ENCODE data around the gene ABTB2. TPM values are rescaled to one million over a fixed set of nuclear protein-coding genes. Genes with fewer than 3 reads are reported as not detected.
"Not testable (repeated sequence)": the region's sequence is repeated elsewhere in the genome, so short reads cannot be mapped to it uniquely, and the experiment has no call there.

The ABTB2 gene
- total RNA-seq (2014; rRNA removed; shearing (Covaris generic)): 0.09 and 0.53 TPM in 2 replicates

- DNase-seq (ENCODE audit: low read depth in 1 of 2, low spot score in 2 of 2): peak; percentile 87 to 97
- H3K4me1 ChIP-seq (replicated peaks): peaks cover 26% of the 10 kb centered on the region
- 0 out of 2 replicates have a peak, but pooled peaks cover 4% of the 10 kb centered on the region for H3K27me3 ChIP-seq (replicated peaks)
- H3K9me3 ChIP-seq (replicated peaks): no peaks in the 10 kb centered on the region
- H3K4me3 ChIP-seq: peak within 1 kb of the TSS; percentile 40
- H3K27ac ChIP-seq: no peak within 1 kb of the TSS
- H3K36me3 ChIP-seq: no peaks in the 10 kb centered on the region
Observed at GRCh38 chr11:34357701-34358257, at the start of gene ABTB2. TSS of gene ABTB2 (minus strand) at chr11:34358010.

- DNase-seq (ENCODE audit: low read depth in 1 of 2, low spot score in 2 of 2): no peak
- Histone ChIP-seq H3K27ac (no peak overlapping the region), H3K4me1 (replicated peaks) (peaks cover 6% of the 10 kb centered on the region), H3K9me3 (replicated peaks) (no peaks in the 10 kb centered on the region), H3K36me3 (no peaks in the 10 kb centered on the region), H3K27me3 (replicated peaks) (no peaks in the 10 kb centered on the region), H3K4me3 (no peak overlapping the region)
Observed at GRCh38 chr11:34407121-34407813, 49.5 kb upstream of the ABTB2 start.

GRCh38 chr11:34406413-34406812 is 48.6 kb upstream of the ABTB2 start:
- DNase-seq (ENCODE audit: low read depth in 1 of 2, low spot score in 2 of 2): no peak
- Histone ChIP-seq H3K9me3 (replicated peaks) (no peaks in the 10 kb centered on the region), H3K27me3 (replicated peaks) (no peaks in the 10 kb centered on the region), H3K36me3 (no peaks in the 10 kb centered on the region), H3K27ac (no peak overlapping the region), H3K4me3 (no peak overlapping the region), H3K4me1 (replicated peaks) (peaks cover 6% of the 10 kb centered on the region)

- H3K36me3 ChIP-seq: no peaks in the 10 kb centered on the region
- H3K27ac ChIP-seq: no peak overlapping the region
- no peak overlapping the region for H3K4me3 ChIP-seq
- no peaks in the 10 kb centered on the region for H3K27me3 ChIP-seq (replicated peaks)
- H3K4me1 ChIP-seq (replicated peaks): peaks cover 6% of the 10 kb centered on the region
- DNase-seq (ENCODE audit: low read depth in 1 of 2, low spot score in 2 of 2): no peak
- 0 out of 2 replicates have a peak, but pooled peaks cover 2% of the 10 kb centered on the region for H3K9me3 ChIP-seq (replicated peaks)
Observed at GRCh38 chr11:34405079-34405858, 47.5 kb upstream of the ABTB2 start.

- H3K27ac ChIP-seq: no peak overlapping the region
- no peaks in the 10 kb centered on the region for H3K27me3 ChIP-seq (replicated peaks)
- DNase-seq (ENCODE audit: low read depth in 1 of 2, low spot score in 2 of 2): no peak
- H3K4me3 ChIP-seq: no peak overlapping the region
- H3K4me1 ChIP-seq (replicated peaks): peaks cover 6% of the 10 kb centered on the region
- no peaks in the 10 kb centered on the region for H3K36me3 ChIP-seq
- H3K9me3 ChIP-seq (replicated peaks): 0 out of 2 replicates have a peak, but pooled peaks cover 6% of the 10 kb centered on the region
Observed at GRCh38 chr11:34404280-34404679, 46.5 kb upstream of the ABTB2 start.

- no peak for DNase-seq (ENCODE audit: low read depth in 1 of 2, low spot score in 2 of 2)
- no peaks in the 10 kb centered on the region for H3K27me3 ChIP-seq (replicated peaks)
Observed at GRCh38 chr11:34403431-34403830, 45.6 kb upstream of the ABTB2 start.

GRCh38 chr11:34397811-34398210 is 40.0 kb upstream of the ABTB2 start:
- 0 out of 2 replicates have a peak, but pooled peaks cover 11% of the 10 kb centered on the region for H3K9me3 ChIP-seq (replicated peaks)
- DNase-seq (ENCODE audit: low read depth in 1 of 2, low spot score in 2 of 2): no peak
- H3K27ac ChIP-seq: no peak overlapping the region
- H3K4me1 ChIP-seq (replicated peaks): peaks cover 14% of the 10 kb centered on the region
- no peak overlapping the region for H3K4me3 ChIP-seq
- H3K36me3 ChIP-seq: no peaks in the 10 kb centered on the region
- no peaks in the 10 kb centered on the region for H3K27me3 ChIP-seq (replicated peaks)

More at GRCh38 chr11:34403431-34403830, 45.6 kb upstream of the ABTB2 start:
- Histone ChIP-seq H3K4me1 (replicated peaks) (peaks cover 6% of the 10 kb centered on the region), H3K4me3 (no peak overlapping the region), H3K9me3 (replicated peaks) (0 out of 2 replicates have a peak, but pooled peaks cover 6% of the 10 kb centered on the region), H3K36me3 (no peaks in the 10 kb centered on the region), H3K27ac (no peak overlapping the region)

GRCh38 chr11:34397120-34397519 is 39.3 kb upstream of the ABTB2 start:
- H3K27me3 ChIP-seq (replicated peaks): no peaks in the 10 kb centered on the region; the same call in 1 of the 2 replicates
- no peak overlapping the region for H3K4me3 ChIP-seq
- H3K9me3 ChIP-seq (replicated peaks): 0 out of 2 replicates have a peak, but pooled peaks cover 11% of the 10 kb centered on the region
- no peaks in the 10 kb centered on the region for H3K36me3 ChIP-seq
- no peak for DNase-seq (ENCODE audit: low read depth in 1 of 2, low spot score in 2 of 2)
- H3K4me1 ChIP-seq (replicated peaks): peaks cover 14% of the 10 kb centered on the region
- no peak overlapping the region for H3K27ac ChIP-seq

GRCh38 chr11:34395916-34396550 is 38.2 kb upstream of the ABTB2 start:
- DNase-seq (ENCODE audit: low read depth in 1 of 2, low spot score in 2 of 2): peak in 1 of 2 experiments; percentile 29
- 0 out of 2 replicates have a peak, but pooled peaks cover 11% of the 10 kb centered on the region for H3K9me3 ChIP-seq (replicated peaks)
- H3K27me3 ChIP-seq (replicated peaks): no peaks in the 10 kb centered on the region; the same call in 1 of the 2 replicates
- peaks cover 14% of the 10 kb centered on the region for H3K4me1 ChIP-seq (replicated peaks)
- H3K36me3 ChIP-seq: no peaks in the 10 kb centered on the region
- H3K27ac ChIP-seq: no peak overlapping the region
- H3K4me3 ChIP-seq: no peak overlapping the region

- no peaks in the 10 kb centered on the region; the same call in 1 of the 2 replicates for H3K27me3 ChIP-seq (replicated peaks)
- no peaks in the 10 kb centered on the region for H3K36me3 ChIP-seq
- H3K4me1 ChIP-seq (replicated peaks): peaks cover 14% of the 10 kb centered on the region
- H3K27ac ChIP-seq: no peak overlapping the region
- no peak overlapping the region for H3K4me3 ChIP-seq
- 0 out of 2 replicates have a peak, but pooled peaks cover 5% of the 10 kb centered on the region for H3K9me3 ChIP-seq (replicated peaks)
- no peak for DNase-seq (ENCODE audit: low read depth in 1 of 2, low spot score in 2 of 2)
Observed at GRCh38 chr11:34394771-34395300, 37.0 kb upstream of the ABTB2 start.

- no peak overlapping the region for H3K27ac ChIP-seq
- no peak for DNase-seq (ENCODE audit: low read depth in 1 of 2, low spot score in 2 of 2)
- H3K27me3 ChIP-seq (replicated peaks): no peaks in the 10 kb centered on the region; the same call in 1 of the 2 replicates
- no peaks in the 10 kb centered on the region for H3K9me3 ChIP-seq (replicated peaks)
- H3K4me3 ChIP-seq: no peak overlapping the region
- no peaks in the 10 kb centered on the region for H3K4me1 ChIP-seq (replicated peaks)
- no peaks in the 10 kb centered on the region for H3K36me3 ChIP-seq
Observed at GRCh38 chr11:34387653-34388052, 29.8 kb upstream of the ABTB2 start.

GRCh38 chr11:34386356-34386755 is 28.5 kb upstream of the ABTB2 start:
- not testable (repeated sequence) for H3K9me3 ChIP-seq (replicated peaks); H3K27ac ChIP-seq; H3K27me3 ChIP-seq (replicated peaks); H3K4me1 ChIP-seq (replicated peaks); H3K36me3 ChIP-seq; DNase-seq (ENCODE audit: low read depth in 1 of 2, low spot score in 2 of 2); H3K4me3 ChIP-seq

All from SJSA1 (cell line).